Muscle layer of duodenum (tissue), 2 donors: Measurements from ENCODE around the gene MICAL1.

Source experiments
- H3K27ac ChIP-seq: one replicate; pipeline ENCODE4 v1.7.0; 2013; ENCODE audit warnings: mild to moderate bottlenecking, low read length
- H3K27me3 ChIP-seq: one replicate; pipeline ENCODE4 v1.7.0; 2013; ENCODE audit warnings: low read depth, mild to moderate bottlenecking, control low read depth, low read length
- H3K36me3 ChIP-seq, 2 donors: one replicate each; pipeline ENCODE4 v1.7.0; 2013; ENCODE audit warnings: low read length in 2 of 2, control low read depth in 1 of 2, mild to moderate bottlenecking in 1 of 2; ENCODE audit not compliant: insufficient read depth in 2 of 2, control insufficient read depth in 1 of 2
- H3K4me1 ChIP-seq, 2 donors: one replicate each; pipeline ENCODE4 v1.7.0; 2013; ENCODE audit warnings: low read length in 2 of 2, mild to moderate bottlenecking in 2 of 2, control low read depth in 1 of 2, moderate library complexity in 1 of 2; ENCODE audit not compliant: insufficient read depth in 2 of 2, control insufficient read depth in 1 of 2
- H3K4me3 ChIP-seq, 2 donors: one replicate each; pipeline ENCODE4 v1.7.0; 2013; ENCODE audit warnings: low read length in 2 of 2, low read depth in 1 of 2, mild to moderate bottlenecking in 1 of 2
- H3K9me3 ChIP-seq, 2 donors: one replicate each; pipeline ENCODE4 v1.7.0; 2013; ENCODE audit warnings: low read length in 2 of 2, control low read depth in 1 of 2, mild to moderate bottlenecking in 1 of 2; ENCODE audit not compliant: control insufficient read depth in 1 of 2
- donor health status: healthy.

MICAL1 gene

GRCh38 chr6:109452181-109452580, 3.4 kb downstream of the MICAL1 start:
- no peak overlapping the region for H3K27ac ChIP-seq
- H3K4me3 ChIP-seq: no peak overlapping the region
- no peaks in the 10 kb centered on the region for H3K9me3 ChIP-seq
- H3K27me3 ChIP-seq: no peaks in the 10 kb centered on the region
- peaks cover 12 to 28% of the 10 kb centered on the region in 2 donors for H3K4me1 ChIP-seq
- no peaks in the 10 kb centered on the region for H3K36me3 ChIP-seq

DNA sequence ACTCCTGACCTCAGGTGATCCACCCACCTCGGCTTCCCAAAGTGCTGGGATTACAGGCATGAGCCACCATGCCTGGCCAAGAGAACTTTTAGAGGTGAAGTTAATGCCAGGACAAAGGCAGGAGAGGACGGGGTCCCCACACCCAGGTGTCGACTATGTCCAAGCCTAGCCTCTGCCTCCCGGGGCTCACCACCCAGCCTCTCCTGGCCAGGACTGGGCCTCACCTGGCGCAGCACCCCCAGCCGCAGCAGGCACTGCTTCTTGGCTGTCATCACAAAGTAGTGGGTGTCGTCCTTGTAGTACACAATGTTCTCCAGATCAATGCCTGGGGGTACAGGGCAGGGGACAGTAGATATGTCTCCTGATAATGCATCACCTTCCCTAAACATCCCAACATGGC, 4.2 kb downstream of the MICAL1 start:
- Histone ChIP-seq H3K27ac (no peak overlapping the region), H3K4me1 (peaks cover 7 to 24% of the 10 kb centered on the region in 2 donors), H3K36me3 (peaks cover 5 to 6% of the 10 kb centered on the region in 2 donors), H3K27me3 (no peaks in the 10 kb centered on the region), H3K9me3 (no peaks in the 10 kb centered on the region), H3K4me3 (no peak overlapping the region)

- Histone ChIP-seq H3K27ac (no peak overlapping the region), H3K4me1 (peaks cover 6 to 18% of the 10 kb centered on the region in 2 donors), H3K27me3 (no peaks in the 10 kb centered on the region), H3K9me3 (no peaks in the 10 kb centered on the region), H3K36me3 (peaks cover 8% of the 10 kb centered on the region in 2 donors), H3K4me3 (no peak overlapping the region)
These were observed 4.8 kb downstream of the MICAL1 start for GRCh38 chr6:109450801-109451200.

DNA sequence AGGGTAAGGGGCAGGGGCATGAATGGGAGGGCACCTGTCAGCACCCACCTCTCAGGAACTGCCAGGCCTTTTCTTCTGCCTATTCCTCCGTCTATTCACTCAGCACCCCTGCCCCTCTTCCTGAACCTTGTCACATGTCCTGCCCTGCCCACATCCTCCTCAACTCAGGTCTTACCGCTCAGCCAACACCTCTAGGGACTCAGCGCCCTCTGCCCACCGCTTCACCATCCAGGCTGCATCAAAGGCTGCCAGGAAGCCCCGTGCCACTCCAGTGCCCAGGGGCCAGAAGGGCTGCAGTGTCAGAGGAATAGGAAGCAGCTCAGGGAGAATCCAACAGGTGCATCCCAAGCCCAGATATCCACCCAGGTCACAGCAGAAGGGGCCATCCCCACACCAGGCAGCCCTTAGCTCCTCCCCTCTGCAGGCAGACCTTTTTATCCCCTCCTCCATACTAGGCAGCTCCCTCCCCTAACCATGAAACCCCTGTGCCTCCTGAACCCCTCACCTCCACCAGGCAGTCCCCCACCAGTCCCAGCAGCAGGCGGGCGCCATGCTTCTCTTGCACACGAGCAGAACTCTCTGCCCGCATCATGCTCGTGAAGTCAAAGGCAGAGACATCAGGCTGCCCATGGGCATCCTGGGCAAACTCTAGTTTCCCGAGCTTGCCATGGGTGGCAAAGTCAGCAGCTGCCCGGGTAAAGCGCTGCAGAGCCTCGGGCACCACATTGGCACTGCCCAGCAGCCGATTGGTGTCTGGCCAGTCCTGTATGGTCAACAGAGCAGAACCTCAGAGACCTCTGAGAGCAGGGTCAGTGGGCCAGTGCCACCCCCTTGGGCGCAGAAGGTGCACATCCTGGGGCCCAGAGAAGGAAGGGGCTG, 5.5 kb downstream of the MICAL1 start:
- Histone ChIP-seq H3K4me1 (peaks cover 6 to 16% of the 10 kb centered on the region in 2 donors), H3K27ac (no peak overlapping the region), H3K9me3 (no peaks in the 10 kb centered on the region), H3K4me3 (no peak overlapping the region), H3K27me3 (no peaks in the 10 kb centered on the region), H3K36me3 (peaks cover 10 to 12% of the 10 kb centered on the region in 2 donors)

- peaks cover 3 to 8% of the 10 kb centered on the region in 2 donors for H3K4me1 ChIP-seq
- no peaks in the 10 kb centered on the region for H3K9me3 ChIP-seq
- H3K36me3 ChIP-seq: peaks cover 17 to 19% of the 10 kb centered on the region in 2 donors
- no peak overlapping the region for H3K27ac ChIP-seq
- no peak overlapping the region for H3K4me3 ChIP-seq
- H3K27me3 ChIP-seq: no peaks in the 10 kb centered on the region
These were observed 6.3 kb downstream of the MICAL1 start for GRCh38 chr6:109449064-109449794.

DNA sequence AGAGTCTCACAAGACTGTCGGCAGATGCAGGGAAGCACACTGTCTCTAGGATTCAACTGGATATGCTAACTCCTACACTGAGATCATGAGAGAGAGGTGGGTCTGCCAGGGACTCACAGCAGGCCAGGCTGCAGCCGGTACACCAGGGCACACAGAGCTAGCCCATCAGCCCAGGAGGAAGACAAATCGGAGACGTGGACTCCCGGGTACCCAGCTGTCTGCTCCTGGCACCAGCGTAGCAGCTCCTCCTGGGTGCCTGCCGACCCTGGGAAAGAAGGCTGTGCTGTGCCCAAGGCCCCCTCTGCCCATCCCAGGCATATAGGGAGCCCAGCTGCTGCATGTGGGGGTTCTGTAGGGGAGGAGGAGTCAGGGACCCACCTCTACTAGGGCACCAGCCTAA, 7.0 kb downstream of the MICAL1 start:
- Histone ChIP-seq H3K27ac (no peak overlapping the region), H3K4me3 (no peak overlapping the region), H3K9me3 (no peaks in the 10 kb centered on the region), H3K36me3 (peaks cover 22 to 23% of the 10 kb centered on the region in 2 donors), H3K27me3 (no peaks in the 10 kb centered on the region), H3K4me1 (peaks cover 0 to 2% of the 10 kb centered on the region in 2 donors)

DNA sequence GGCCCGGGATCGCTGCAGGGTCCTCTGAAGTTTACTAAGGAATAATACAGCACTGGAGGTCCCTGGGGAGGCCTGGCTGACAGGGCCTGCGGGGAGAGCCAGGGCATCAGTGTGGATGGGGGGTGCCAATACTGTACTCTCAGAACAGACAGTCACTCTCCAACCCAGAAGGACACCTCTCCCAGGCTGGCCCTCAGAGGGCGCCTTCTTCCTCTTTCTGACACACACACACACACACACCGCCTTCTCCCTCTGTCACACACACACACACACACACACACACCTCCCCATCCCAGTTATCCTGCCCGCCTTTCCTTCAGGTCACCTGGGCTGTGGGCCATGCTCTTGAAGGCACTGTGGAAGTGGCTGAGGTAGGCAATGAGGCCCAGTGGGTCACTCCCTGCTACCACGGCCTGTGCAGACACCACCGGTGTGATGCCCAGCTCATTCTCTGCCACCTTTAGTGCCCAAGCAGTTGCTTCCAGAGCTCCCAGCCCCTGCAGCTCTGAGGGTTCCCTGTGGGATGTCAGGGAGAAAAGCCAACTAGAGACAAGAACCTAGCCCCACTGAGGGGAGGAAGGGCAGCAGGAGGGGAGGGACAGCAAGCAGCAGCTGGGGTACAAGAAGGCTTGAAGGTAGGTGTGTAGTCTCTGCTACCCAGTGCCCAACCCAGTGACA, 7.6 kb downstream of the MICAL1 start:
- Histone ChIP-seq H3K36me3 (peaks cover 22 to 23% of the 10 kb centered on the region in 2 donors), H3K27ac (no peak overlapping the region), H3K9me3 (no peaks in the 10 kb centered on the region), H3K4me3 (no peak overlapping the region), H3K27me3 (no peaks in the 10 kb centered on the region), H3K4me1 (no peaks in the 10 kb centered on the region)

GRCh38 chr6:109447087-109447486, 8.5 kb downstream of the MICAL1 start:
- no peaks in the 10 kb centered on the region for H3K27me3 ChIP-seq
- no peaks in the 10 kb centered on the region for H3K9me3 ChIP-seq
- no peak overlapping the region for H3K27ac ChIP-seq
- peaks cover 23 to 31% of the 10 kb centered on the region in 2 donors for H3K36me3 ChIP-seq
- no peak overlapping the region for H3K4me3 ChIP-seq
- peaks cover 0 to 3% of the 10 kb centered on the region in 2 donors for H3K4me1 ChIP-seq

DNA sequence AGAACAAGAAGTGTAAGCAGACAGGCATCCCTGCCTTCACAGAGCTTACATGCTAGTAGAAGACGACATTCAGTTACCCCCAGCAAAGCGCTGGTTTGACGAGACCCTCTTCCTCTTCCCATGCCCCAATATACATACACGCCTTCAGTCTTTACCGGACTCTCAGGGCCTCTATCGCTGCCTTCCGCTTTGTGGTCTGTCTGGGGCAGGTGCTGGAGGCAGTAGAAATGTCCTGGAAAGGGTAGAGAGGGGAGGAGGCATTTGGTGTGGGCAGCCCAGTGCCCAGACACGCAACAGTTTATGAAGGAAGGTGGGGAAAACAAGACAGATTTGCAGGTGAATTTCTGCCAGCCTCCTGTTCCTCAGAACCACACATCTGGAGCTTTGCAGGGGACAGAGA, 9.0 kb downstream of the MICAL1 start:
- H3K36me3 ChIP-seq: peaks cover 23 to 31% of the 10 kb centered on the region in 2 donors
- no peak overlapping the region for H3K4me3 ChIP-seq
- H3K27me3 ChIP-seq: no peaks in the 10 kb centered on the region
- H3K27ac ChIP-seq: no peak overlapping the region
- H3K9me3 ChIP-seq: no peaks in the 10 kb centered on the region
- H3K4me1 ChIP-seq: peaks cover 3 to 9% of the 10 kb centered on the region in 2 donors

DNA sequence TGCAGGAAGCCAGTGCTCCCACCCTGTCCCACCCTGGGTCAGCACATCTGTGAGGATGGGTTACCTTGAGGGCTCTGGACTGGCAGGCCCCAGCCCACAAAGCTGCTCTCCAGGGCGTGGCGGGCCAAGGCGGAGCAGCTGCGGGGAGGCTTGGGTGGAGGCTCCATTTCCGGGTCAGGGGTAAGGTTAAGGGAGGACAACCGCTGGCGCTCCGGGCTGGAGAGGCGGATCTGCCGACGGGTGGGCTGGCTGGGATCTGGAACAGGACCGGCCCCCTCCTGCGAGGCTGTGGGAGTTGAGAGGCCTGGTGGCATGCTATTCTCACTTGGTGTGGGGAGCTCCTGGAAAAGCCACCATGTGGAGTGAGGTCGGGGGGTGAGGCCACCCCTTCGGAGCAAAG, 9.5 kb downstream of the MICAL1 start:
- peaks cover 6 to 12% of the 10 kb centered on the region in 2 donors for H3K4me1 ChIP-seq
- no peaks in the 10 kb centered on the region for H3K27me3 ChIP-seq
- no peak overlapping the region for H3K27ac ChIP-seq
- H3K4me3 ChIP-seq: no peak overlapping the region
- H3K9me3 ChIP-seq: no peaks in the 10 kb centered on the region
- H3K36me3 ChIP-seq: peaks cover 23 to 31% of the 10 kb centered on the region in 2 donors

DNA sequence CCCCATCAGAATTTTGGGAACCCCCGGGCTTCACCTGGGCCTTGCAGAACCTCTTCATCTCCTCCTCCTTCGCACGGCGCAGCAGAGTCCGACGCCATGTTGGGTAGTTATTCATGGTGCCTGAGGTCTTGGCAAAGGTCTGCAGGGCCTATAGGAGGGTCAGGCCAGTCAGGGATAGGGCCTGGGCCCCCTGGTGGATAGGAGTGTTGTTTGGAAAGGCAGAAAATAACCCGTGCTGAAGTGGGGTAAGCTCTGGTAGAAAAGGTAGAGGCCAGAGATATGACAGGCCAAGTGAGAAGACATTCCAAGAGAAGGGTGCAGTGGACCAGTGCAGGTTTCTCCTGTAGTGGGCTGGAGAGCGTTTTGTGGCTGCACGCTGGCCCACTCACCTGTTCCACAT, 10.2 kb downstream of the MICAL1 start:
- Histone ChIP-seq H3K27ac (no peak overlapping the region), H3K4me1 (peaks cover 6 to 12% of the 10 kb centered on the region in 2 donors), H3K27me3 (no peaks in the 10 kb centered on the region), H3K4me3 (no peak overlapping the region), H3K9me3 (no peaks in the 10 kb centered on the region), H3K36me3 (peaks cover 23 to 31% of the 10 kb centered on the region in 2 donors)
